IMR-90 (cell line): Measurements from ENCODE around the gene BTNL8. TPM values are rescaled to one million over a fixed set of nuclear protein-coding genes. Genes with fewer than 3 reads are reported as not detected.
A peak's percentile ranks its signal among the peaks of the same experiment; 100 is the strongest.

Experiments
- ATAC-seq: fragments of 200-7000 bp; cut with Tn5 transposase; 2 replicates; pipeline ENCODE4 v1.9.1; 2020; ENCODE audit warnings: low read depth, mild to moderate bottlenecking, moderate library complexity
- BruUV-seq: library from RNA; stranded (reverse); fragments of 400-500 nt; replicated peaks from 2 replicates; lab custom pipeline; 2021; lab: Mats Ljungman, UMichigan
- CTCF ChIA-PET: fragments of 300-600 bp; formaldehyde crosslinking; extraction: SDS; loops from one replicate; lab custom pipeline; 2021; ENCODE audit warnings: antibody characterized with exemption; lab: Yijun Ruan, JAX
- POLR2A ChIA-PET: fragments of 300-600 bp; sonication (Branson Sonifier 250); formaldehyde crosslinking; loops from one replicate; lab custom pipeline; 2022; ENCODE audit warnings: antibody characterized with exemption; ENCODE audit not compliant: unreplicated experiment; lab: Charles Lee
- DNase-seq: peaks from one replicate; pipeline ENCODE4 v3.0.0; 2013
- H2AFZ ChIP-seq: replicated peaks from 2 replicates; pipeline ENCODE3; 2013; ENCODE audit warnings: low read length, mild to moderate bottlenecking; ENCODE audit not compliant: poor library complexity
- H2AK5ac ChIP-seq: 2 replicates; pipeline ENCODE4 v1.6.1; 2013; ENCODE audit warnings: low read depth, low read length, inconsistent platforms
- H2AK9ac ChIP-seq: replicated peaks from 2 replicates; pipeline ENCODE3; 2013; ENCODE audit warnings: mild to moderate bottlenecking, low read depth, low read length, moderate library complexity; ENCODE audit not compliant: poor library complexity
- H2BK120ac ChIP-seq: 2 replicates; pipeline ENCODE4 v1.6.1; 2013; ENCODE audit warnings: low read depth, low read length, inconsistent platforms
- H2BK15ac ChIP-seq: 3 replicates; pipeline ENCODE4 v1.6.1; 2013; ENCODE audit warnings: low read depth, low read length, inconsistent platforms
- H2BK20ac ChIP-seq: 2 replicates; pipeline ENCODE4 v1.6.1; 2013; ENCODE audit warnings: low read depth, mild to moderate bottlenecking, inconsistent platforms, low read length, moderate library complexity
- H2BK5ac ChIP-seq: 2 replicates; pipeline ENCODE4 v1.6.1; 2013; ENCODE audit warnings: mild to moderate bottlenecking, low read depth, low read length, inconsistent platforms; ENCODE audit not compliant: poor library complexity, severe bottlenecking
- H3K14ac ChIP-seq: replicated peaks from 2 replicates; pipeline ENCODE4 v1.6.1; 2013; ENCODE audit warnings: low read depth, low read length, inconsistent platforms
- H3K18ac ChIP-seq: 2 replicates; pipeline ENCODE4 v1.6.1; 2013; ENCODE audit warnings: low read depth, low read length, control low read depth
- H3K23ac ChIP-seq: 2 replicates; pipeline ENCODE4 v1.6.1; 2013; ENCODE audit warnings: low read depth, low read length, inconsistent platforms
- H3K27ac ChIP-seq: 2 replicates; pipeline ENCODE4 v1.5.1; 2013; ENCODE audit warnings: mild to moderate bottlenecking, control low read depth, low read length; ENCODE audit not compliant: insufficient read depth
- H3K27me3 ChIP-seq: 2 replicates; pipeline ENCODE4 v1.6.1; 2013; ENCODE audit warnings: low read length; ENCODE audit not compliant: control insufficient read depth, insufficient read depth
- H3K36me3 ChIP-seq: 2 replicates; pipeline ENCODE4 v1.6.1; 2013; ENCODE audit warnings: low read length, mixed read lengths; ENCODE audit not compliant: control insufficient read depth, insufficient read depth
- H3K4ac ChIP-seq: 2 replicates; pipeline ENCODE4 v1.6.1; 2013; ENCODE audit warnings: low read depth, low read length, inconsistent platforms
- H3K4me1 ChIP-seq: 2 replicates; pipeline ENCODE4 v1.6.1; 2013; ENCODE audit warnings: low read length, mixed read lengths; ENCODE audit not compliant: control insufficient read depth, insufficient read depth
- H3K4me2 ChIP-seq: 2 replicates; pipeline ENCODE4 v1.6.1; 2013; ENCODE audit warnings: low read depth, mild to moderate bottlenecking, control low read depth, low read length, moderate library complexity
- H3K4me3 ChIP-seq: 2 replicates; pipeline ENCODE4 v1.5.1; 2013; ENCODE audit warnings: low read depth, mild to moderate bottlenecking, control low read depth, low read length, moderate library complexity; ENCODE audit not compliant: insufficient read depth
- H3K56ac ChIP-seq: 2 replicates; pipeline ENCODE4 v1.6.1; 2013; ENCODE audit warnings: low read length, inconsistent platforms; ENCODE audit not compliant: insufficient read depth; ENCODE audit errors: extremely low read depth
- H3K79me1 ChIP-seq, 2 experiments: 2 replicates each; pipeline ENCODE4 v1.6.1; 2013; ENCODE audit warnings: low read length in 2 of 2, inconsistent platforms in 1 of 2, low read depth in 1 of 2
- H3K9ac ChIP-seq: 2 replicates; pipeline ENCODE4 v1.6.1; 2013; ENCODE audit warnings: low read depth, low read length, control low read depth
- H3K9me1 ChIP-seq: 2 replicates; pipeline ENCODE4 v1.6.1; 2013; ENCODE audit warnings: low read length, inconsistent platforms; ENCODE audit not compliant: insufficient read depth
- H3K9me3 ChIP-seq: 2 replicates; pipeline ENCODE4 v1.6.1; 2013; ENCODE audit warnings: low read length; ENCODE audit not compliant: control insufficient read depth, insufficient read depth
- H4K20me1 ChIP-seq: 2 replicates; pipeline ENCODE4 v1.6.1; 2013; ENCODE audit warnings: low read length, inconsistent platforms; ENCODE audit not compliant: insufficient read depth
- H4K5ac ChIP-seq: 2 replicates; pipeline ENCODE4 v1.6.1; 2013; ENCODE audit warnings: mild to moderate bottlenecking, low read depth, low read length, control low read depth
- H4K8ac ChIP-seq, 2 experiments: 2 replicates each; pipeline ENCODE4 v1.6.1; 2013; ENCODE audit warnings: low read depth in 2 of 2, low read length in 2 of 2, control low read depth in 1 of 2, inconsistent platforms in 1 of 2
- H4K91ac ChIP-seq: 2 replicates; pipeline ENCODE4 v1.6.1; 2013; ENCODE audit warnings: low read depth, low read length, inconsistent platforms; ENCODE audit not compliant: insufficient read depth
- BHLHE40 ChIP-seq: fragments of 150-350 bp; IDR thresholded peaks from 2 replicates; pipeline ENCODE4 v1.6.1; 2016; ENCODE audit warnings: mild to moderate bottlenecking, low read depth, low read length
- CEBPB ChIP-seq: IDR thresholded peaks from 2 replicates; pipeline ENCODE4 v1.6.1; 2012; ENCODE audit warnings: low read depth, low read length, improper control_type of control experiment
- MAZ ChIP-seq: IDR thresholded peaks from 2 replicates; pipeline ENCODE4 v1.6.1; 2012; ENCODE audit warnings: low read depth, mild to moderate bottlenecking, low read length, improper control_type of control experiment, moderate library complexity, borderline replicate concordance
- MXI1 ChIP-seq: IDR thresholded peaks from 2 replicates; pipeline ENCODE4 v1.6.1; 2012; ENCODE audit warnings: low read depth, mild to moderate bottlenecking, low read length, moderate library complexity, borderline replicate concordance
- POLR2A ChIP-seq: IDR thresholded peaks from 2 replicates; pipeline ENCODE4 v1.6.1; 2012; ENCODE audit warnings: mild to moderate bottlenecking, low read depth, low read length
- WGBS, 2 experiments: methylation state at CpG; one replicate each; pipeline versions ENCODE4 v1.1.5 to v1.1.7; 2013; ENCODE audit warnings: missing lambda C conversion rate in 2 of 2; ENCODE audit not compliant: insufficient read length in 1 of 2; ENCODE audit errors: extremely low coverage in 2 of 2; 5-methylcytosine and 5-hydroxymethylcytosine counted together
- dilution Hi-C: fragments of 300-500 bp; cut with HindIII; formaldehyde crosslinking; loops from one replicate; pipeline ENCODE4 v1.14.3; 2018; ENCODE audit warnings: low sequenced_read_pairs; ENCODE audit not compliant: unreplicated experiment
- in situ Hi-C: fragments of 300-500 bp; cut with MboI; formaldehyde crosslinking; loops from 3 replicates; pipeline ENCODE4 v1.14.3; 2019; ENCODE audit warnings: low sequenced_read_pairs, inconsistent platforms, mixed read lengths
- intact Hi-C: fragments of 100-400 bp; cut with micrococcal nuclease; formaldehyde crosslinking; loops from 2 replicates; pipeline ENCODE4 v1.10.0; 2022
- polyA plus RNA-seq, 3 experiments: library from polyadenylated mRNA; depleted of rRNA; stranded (reverse); fragments of >200 nt; gene quantifications; 2 replicates each; pipeline ENCODE4 v1.2.3, GENCODE V29; 2012; ENCODE audit warnings: low replicate concordance in 1 of 3
- total RNA-seq: library from RNA; depleted of rRNA; stranded (reverse); fragments of >200 nt; gene quantifications from 2 replicates; pipeline ENCODE4 v1.2.3, GENCODE V29; 2012
- TF ChIP-seq, protein P1 (sequence below): fragments of 150-350 bp; IDR thresholded peaks from 2 replicates; pipeline ENCODE4 v1.6.1; 2017; ENCODE audit warnings: mild to moderate bottlenecking, antibody characterized with exemption, low read length, low read depth

The BTNL8 gene
- total and polyA plus RNA-seq, 2 of the 4 experiments (the other 2 are of a cell fraction), result not detected

DNA sequence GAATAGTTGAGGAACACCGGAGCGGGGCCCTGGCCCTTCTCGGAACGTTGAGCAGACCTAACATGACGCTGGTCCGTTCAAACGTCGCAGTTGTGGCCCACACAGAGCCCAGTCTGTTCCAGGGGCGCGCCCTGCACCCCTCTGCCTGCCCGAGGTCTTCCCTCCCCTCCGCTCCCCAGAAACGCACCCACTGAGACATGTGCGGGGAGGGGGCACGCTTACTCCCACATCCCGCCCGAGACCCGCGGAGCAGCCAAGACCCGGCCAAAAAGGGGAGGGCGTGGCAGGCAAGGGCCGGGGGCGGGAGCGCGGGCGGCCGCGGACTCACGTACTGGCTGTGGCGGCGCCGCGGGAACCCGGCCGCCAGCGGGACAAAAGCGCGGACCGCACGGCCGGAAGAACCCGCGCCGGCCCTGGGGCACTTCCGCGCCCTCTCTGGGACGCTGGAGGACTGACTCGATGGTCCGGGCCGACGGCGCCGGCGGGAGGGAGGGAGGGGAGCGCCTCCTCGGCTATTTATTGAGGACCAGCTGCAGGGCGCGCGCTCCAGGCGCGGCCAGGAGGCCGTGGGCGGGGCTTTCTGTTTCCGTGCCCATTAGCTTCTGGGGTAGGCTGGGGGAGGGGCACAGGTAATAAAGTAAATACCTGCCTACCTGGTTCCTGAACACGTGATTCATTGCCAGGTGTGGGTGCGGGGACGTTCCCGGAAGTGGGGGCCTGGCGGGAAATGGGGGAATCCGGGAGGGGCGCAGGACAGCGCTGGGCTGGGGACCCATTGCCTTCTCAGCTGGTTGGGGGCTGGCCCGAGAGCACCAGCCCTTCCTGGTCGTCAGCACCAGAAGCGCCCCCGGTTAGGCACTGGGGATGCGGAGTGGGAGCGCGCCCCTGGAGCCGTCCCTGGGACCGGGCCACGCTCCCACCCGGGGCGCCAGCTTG, 37.8 kb upstream of the BTNL8 start, which contains the start of gene ZFP62:
TSS of gene ZFP62 (minus strand) at position 390 of the 936 bp plus-strand sequence. CDS start at position 333, 57 bp downstream.
- peak; percentile 87 for DNase-seq
- Histone ChIP-seq H3K27ac (peak within 1 kb of the TSS; percentile 95), H3K18ac (peak within 1 kb of the TSS; percentile 50), H2BK5ac (peak within 1 kb of the TSS; percentile 88), H2AFZ (peak within 1 kb of the TSS; percentile 100), H3K4me2 (peak within 1 kb of the TSS; percentile 88), H4K91ac (peak within 1 kb of the TSS; percentile 89), H2AK9ac (peak within 1 kb of the TSS; percentile 98), H3K23ac (peak within 1 kb of the TSS; percentile 89), H4K20me1 (no peaks in the 10 kb centered on the region), H3K9me3 (no peaks in the 10 kb centered on the region), H2BK120ac (peak within 1 kb of the TSS; percentile 54), H2BK15ac (peak within 1 kb of the TSS; percentile 74; the same call in 1 of the 3 replicates), H2AK5ac (peak within 1 kb of the TSS; percentile 96), H3K9me1 (no peaks in the 10 kb centered on the region; the same call in 1 of the 2 replicates), H2BK20ac (0 out of 2 replicates have a peak within 1 kb of the TSS, but pooled peaks have one; percentile 24), H3K4ac (peak within 1 kb of the TSS; percentile 92), H3K79me1 (peaks cover 28 to 35% of the 10 kb centered on the region in 2 experiments), H3K4me1 (no peaks in the 10 kb centered on the region), H3K14ac (peak within 1 kb of the TSS; percentile 91), H4K5ac (peak within 1 kb of the TSS; percentile 73), H3K9ac (peak within 1 kb of the TSS; percentile 98), H3K56ac (peak within 1 kb of the TSS; percentile 87), H3K36me3 (peaks cover 4% of the 10 kb centered on the region), H4K8ac (peak within 1 kb of the TSS; percentile 98 to 100), H3K27me3 (no peaks in the 10 kb centered on the region), H3K4me3 (peak within 1 kb of the TSS; percentile 96)
- dilution Hi-C loops, result no loop called here
- intact Hi-C loops, result loop anchor here (2.0 to 5.0 kb wide), 2 partner anchors 59 to 76 kb away; partner anchors contain the start of gene MGAT1
- POLR2A ChIA-PET, result no interaction called here
- WGBS, 2 experiments, result 1% methylated on average over 23 of the region's 84 CpGs; no CpG with 5 or more reads in 1 of the 2 experiments
- in situ Hi-C loops, result no loop called here
- CTCF ChIA-PET, result interaction anchor here (0.6 kb wide), 1 partner anchor 227 kb away, joined by 3 read pairs; no protein-coding TSS in a partner anchor
- BruUV-seq, result TSS peak; percentile 66
- ATAC-seq, result peak; percentile 97
- TF ChIP-seq, protein P1, sequence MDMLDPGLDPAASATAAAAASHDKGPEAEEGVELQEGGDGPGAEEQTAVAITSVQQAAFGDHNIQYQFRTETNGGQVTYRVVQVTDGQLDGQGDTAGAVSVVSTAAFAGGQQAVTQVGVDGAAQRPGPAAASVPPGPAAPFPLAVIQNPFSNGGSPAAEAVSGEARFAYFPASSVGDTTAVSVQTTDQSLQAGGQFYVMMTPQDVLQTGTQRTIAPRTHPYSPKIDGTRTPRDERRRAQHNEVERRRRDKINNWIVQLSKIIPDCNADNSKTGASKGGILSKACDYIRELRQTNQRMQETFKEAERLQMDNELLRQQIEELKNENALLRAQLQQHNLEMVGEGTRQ, result 0 out of 2 replicates have a peak, but pooled peaks have one; percentile 5
- TF ChIP-seq BHLHE40 (no peak), CEBPB (no peak), POLR2A (peak; percentile 43; the same call in 1 of the 2 replicates), MXI1 (0 out of 2 replicates have a peak, but pooled peaks have one; percentile 13), MAZ (peak; percentile 73)
